NCI-H128 (cell line): ENCODE measurements around the gene PPOX.

Experiments used
- DNase-seq: peaks from one replicate; lab custom pipeline; 2025; ENCODE audit not compliant: unreplicated experiment; lab: John Stamatoyannopoulos, UW

Gene PPOX

DNA sequence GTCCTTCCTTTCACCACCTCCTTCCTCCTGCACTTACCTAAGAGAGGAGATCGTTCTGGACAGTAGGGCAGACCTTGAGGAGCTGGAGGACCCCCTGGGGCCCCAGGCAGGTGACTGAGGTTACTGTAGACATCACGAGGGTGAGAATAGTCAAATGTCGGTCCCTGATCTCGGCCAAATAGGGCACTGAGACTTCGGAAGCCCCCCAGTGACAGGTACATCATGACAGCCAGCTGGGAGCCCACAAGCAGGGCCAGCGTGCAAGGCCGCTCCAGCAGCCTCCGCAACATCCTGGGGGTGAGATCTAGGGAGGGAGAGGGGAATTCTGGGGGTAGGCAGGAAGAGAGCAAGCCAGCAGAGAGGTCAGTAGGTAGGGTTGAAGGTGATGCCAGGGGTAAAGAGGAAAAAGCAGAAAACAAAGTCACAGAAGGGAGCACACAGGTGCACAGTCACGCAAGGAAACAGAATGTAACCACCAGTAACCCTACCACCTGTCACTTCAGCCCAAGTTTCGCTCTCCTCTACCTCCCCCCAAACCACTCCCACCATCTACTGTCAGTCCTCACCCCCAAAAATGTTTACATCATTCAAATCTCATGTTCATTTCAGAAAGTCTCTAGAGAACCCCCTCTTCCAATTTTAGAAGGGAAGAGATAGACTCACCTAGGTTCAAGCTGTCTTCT is 9.7 kb downstream of the PPOX start:
- DNase-seq, result no peak

DNA sequence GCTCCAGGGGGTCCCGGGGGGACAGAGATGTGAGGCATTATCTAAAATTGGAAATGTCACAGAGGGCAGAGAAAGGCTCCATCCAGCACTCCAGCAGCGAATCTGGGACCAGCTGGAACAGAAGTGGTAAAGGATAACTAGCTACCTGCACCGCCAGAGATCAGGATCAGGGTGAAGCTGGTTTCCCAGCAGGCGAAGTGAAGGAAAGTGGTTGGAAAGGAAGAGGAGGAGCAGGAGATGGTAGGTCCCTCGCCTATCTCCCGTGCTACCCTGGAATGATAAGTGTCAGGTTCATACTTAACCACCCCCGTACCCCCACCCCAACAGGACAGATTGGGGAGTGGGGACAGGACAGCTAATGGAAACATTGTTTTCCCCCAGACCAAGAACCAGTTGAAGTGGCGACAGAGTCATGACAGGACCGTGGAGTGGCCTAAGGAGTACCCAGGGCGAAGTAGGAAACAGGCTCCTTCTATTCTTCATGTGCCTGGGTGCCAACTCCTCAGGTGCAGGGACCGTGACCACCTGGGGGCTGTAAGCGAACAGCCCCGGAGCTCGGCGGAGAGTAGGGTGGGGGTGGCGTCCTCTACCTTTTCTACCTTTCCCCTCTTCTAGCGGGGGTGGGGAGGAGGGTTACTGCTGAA is 10.4 kb downstream of the PPOX start:
- DNase-seq, result no peak

DNA sequence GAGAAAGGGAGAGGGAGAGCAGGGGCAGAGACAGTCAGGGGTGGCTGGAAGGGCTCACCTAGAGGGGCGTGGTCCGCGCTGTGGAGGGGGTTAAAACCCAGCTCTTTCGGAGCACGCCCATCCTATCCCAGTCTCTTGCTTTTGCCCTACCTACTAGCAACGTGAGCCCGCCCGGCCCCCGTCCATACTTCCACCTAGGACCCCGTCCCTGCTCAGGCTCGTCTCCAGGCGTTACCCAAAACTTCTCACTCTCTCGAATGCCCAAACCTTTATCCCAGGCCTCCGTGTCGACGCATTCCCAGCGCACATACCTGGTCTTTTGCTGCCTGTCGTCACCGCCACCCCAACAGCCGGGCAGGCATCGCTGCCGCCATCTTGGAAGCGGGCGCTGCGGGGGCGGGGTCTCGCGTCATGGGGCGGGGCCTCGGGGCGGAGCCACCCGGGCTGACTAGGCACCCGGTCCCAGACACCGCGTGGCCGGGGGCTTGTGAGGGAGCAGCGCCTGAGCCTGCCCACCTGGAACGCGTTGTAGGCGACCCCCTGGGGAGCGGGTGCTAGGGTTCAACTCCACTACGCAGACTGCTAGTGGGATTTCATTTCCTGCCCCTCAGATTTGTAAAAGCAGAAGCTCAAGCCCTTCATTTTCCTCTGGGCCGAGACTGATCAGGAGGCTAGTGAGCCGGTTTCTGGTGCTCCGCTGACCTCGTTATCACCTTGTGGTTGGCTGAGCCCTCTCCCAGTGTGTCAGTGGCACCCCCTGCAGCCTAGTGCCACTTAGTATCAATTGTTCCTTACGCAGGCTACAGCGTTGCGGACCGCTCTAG is 11.1 kb downstream of the PPOX start, which contains the start of gene B4GALT3:
Gene B4GALT3 (minus strand): TSS at position 396 of the 824 bp plus-strand sequence. CDS start 1,447 bp downstream, outside the sequence.
- peak; percentile 73 for DNase-seq

DNA sequence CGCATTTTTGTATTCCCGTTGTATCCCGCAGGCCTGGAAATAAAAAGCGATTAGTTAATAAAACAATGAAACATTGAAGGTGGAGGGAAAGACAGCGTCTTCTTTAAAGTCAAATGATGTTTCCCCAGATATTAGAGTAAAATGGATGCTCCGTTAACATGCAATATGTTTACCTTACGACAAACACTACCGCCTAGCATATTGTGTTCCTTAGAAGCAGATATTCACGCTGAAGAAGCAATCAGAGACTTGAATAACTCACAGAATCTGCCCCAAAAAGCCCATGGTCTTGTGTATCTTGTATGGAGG is 11.7 kb downstream of the PPOX start:
- DNase-seq, result no peak

DNA sequence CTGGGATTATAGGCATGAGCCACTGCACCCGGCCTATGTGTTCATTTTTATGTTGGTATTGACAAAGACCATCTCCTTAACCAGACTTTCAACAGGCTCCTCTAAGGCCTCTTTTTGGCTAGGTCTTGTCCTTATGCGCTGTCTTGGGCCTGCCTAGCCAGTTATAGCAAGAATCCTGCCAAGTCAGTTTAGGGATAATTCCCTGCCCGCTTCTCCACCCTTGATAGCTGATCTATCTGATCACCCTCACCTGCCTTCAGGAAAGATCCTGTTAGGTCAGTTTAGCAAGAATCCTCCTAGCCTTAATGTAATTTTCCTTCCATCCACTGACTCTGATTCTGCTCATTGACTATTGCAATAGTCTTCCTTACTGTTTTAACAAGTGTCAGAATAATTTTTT is 13.5 kb downstream of the PPOX start:
- no peak for DNase-seq

DNA sequence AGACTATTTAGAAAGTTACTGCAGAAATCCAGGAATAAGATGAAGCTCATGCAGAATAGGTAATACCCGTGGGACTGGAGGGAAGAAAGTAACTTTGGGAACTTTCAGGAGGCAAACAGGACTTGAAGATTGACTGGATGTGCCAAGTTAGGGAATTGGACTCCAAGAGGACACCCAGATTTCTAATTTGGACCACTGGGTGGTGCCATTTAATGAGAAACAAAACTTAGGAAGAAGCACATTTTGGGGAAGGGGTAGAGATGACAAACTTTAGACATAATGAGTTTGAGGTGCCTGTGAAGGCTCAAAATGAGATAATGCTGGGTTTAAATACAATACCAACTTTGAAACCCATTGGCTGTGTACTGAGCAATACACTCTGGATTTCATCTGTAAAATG is 14.4 kb downstream of the PPOX start:
- no peak for DNase-seq

DNA sequence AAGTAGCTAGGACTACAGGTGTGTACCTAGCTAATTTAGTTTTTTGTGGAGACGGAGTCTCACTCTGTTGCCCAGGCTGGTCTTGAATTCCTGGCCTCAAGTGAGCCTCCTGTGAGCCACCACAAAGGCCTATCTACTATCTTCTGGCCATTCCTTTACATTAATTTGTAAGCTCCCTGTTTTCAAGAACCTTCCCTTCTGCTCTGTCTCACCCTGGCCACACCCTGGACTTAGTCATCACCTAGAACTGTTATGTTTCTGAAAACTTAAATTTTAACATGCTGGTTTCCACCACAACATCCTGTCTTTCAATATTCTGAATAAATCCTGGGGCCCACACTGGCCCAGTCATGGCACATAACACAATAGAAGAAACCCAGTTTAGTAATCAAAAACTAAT is 16.0 kb downstream of the PPOX start:
- no peak for DNase-seq

DNA sequence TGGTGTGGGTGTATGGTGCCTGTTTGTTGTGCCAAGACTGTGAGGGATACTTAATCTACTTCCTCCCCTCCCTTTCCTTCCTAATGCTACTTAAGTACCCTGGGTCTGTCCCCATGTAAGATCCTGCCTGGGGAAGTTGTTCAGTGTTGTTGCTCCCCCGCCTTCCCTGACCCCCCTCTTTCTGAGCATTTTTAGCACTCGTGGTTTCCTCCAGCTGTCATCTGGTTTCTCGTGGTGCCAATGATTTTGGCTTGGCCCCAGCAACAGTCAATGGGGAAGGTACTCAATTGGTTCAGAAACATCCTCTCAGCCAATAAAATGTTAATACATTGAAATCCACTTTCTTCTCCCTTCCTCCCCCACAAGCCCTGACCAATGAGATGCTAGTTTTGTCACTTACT is 19.1 kb downstream of the PPOX start:
- no peak for DNase-seq

DNA sequence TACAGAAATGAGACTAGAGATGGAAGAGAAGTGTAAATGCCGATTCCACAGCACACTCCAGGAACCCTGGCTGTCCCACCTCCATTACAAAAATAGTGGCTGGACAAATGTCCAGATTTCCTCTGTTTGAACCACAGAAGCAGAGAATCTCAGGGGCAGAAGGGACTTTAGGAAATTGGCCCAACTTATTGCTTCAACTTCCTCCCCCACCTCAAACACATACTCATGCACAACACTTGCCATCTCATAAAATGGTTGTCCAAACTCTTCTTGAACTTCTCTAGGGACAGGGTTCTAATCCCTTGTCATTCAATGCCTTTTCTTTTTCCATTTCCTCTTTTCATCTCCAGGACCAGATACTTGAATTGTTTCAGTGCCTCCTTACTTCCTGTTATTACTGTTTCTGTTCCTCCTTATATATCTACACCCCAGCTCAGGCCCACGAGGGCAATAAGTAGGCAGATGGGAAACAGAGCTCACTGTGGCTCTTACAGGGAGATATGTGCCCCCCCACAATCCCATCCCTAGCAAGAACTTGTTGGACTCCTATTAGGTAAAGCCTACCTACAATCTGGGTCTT is 19.6 kb downstream of the PPOX start:
- DNase-seq, result no peak

DNA sequence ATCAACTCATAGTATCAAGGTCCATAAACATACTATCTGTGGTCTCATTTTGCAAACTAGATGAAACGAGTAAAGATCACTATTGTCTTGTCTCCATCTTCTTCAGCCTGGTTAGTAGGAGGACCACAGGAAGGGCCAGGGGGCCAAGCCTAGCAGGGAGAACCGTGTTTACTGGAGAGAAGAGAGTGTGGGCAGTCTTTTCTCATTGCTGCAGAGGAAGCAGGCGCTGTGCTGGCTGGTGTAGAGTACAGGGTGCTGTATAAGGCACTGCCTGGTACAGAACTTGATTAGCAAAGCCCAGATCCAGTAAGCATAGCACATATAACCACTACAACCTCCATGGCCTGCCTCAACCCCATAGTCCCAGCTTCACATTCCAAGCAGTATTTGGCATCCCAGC is 21.1 kb downstream of the PPOX start:
- DNase-seq, result no peak

DNA sequence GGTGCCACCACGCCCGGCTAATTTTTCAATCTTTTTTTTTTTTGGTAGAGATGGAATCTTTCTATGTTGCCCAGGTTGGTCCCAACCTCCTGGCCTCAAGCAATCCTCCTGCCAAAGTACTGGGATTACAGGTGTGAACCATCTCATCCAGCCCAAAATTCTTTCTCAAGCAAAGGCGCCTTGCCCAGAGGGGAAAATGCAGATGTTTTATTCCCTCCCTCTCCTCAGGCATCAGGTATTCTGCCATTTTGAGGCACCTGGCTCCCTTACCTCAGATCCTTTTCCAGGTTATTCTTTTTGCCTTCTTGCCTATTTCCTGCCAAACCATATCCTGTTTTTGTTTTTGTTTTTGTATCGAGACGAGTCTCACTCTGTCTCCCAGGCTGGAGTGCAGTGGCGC is 22.2 kb downstream of the PPOX start:
- DNase-seq, result no peak

DNA sequence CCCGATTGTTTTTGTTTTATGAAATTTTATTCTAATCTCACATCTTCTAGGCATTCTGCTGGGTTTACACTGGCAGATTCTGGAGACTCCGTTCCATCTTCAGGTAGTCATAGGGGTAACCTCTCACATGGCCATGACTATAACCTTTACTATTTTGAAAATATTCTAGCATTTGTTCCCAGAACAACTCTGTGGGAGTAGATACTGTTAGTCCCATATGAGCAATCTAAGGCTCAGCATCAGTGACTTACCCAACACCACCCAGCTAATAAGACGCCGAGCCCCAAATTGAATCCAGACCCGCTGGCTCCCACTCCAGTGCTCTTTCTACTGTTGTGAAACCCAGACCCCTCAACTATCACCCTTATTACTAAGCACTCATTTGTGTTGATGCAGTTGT is 22.8 kb downstream of the PPOX start:
- DNase-seq, result no peak

DNA sequence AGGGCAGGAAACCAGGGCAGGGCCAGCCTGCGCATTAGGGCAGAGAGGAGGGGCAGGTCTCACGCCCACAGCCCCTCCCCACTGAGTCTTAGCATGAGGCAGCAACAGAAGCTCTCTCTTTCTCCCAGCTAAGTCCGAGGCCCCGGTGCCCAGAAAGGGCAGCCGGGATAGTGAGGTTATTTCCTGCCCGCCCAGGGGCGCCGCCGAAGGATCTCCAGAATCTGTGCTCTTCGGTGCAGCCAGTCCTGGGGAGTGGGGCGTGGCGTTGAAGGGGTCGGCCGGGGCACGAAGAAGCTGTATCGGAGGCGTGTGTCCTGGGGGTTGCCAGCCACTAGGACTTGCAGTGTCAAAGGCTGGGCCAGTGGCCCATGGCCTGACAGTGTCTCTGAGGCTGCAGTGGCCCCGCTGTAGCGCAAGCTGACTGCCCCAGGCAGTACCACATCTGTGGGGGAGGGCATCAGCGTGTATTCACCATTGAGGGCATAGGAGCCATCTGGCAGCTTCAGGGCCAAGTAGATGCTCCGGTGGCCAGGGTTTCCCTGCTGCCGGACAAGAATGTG is 24.8 kb downstream of the PPOX start:
- no peak for DNase-seq

DNA sequence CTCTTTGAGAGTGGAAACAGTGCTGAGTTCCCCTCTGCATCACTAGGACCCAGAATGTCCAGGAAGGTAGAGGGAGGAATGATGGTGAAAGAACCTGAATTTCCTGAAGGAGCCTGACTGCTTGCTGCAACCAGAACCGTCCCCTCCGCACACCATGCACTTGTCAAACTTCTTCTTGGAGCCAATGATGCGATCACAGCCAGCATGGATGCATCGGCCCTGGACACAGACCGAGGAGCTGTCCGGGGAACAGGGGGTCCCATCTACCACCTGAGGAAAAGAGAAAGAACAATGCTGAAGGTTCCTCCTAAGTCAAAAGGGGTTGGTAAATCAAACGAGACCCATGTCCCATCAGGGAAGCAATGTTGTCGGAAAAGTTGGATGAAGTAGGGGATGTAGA is 25.7 kb downstream of the PPOX start:
- DNase-seq, result no peak

DNA sequence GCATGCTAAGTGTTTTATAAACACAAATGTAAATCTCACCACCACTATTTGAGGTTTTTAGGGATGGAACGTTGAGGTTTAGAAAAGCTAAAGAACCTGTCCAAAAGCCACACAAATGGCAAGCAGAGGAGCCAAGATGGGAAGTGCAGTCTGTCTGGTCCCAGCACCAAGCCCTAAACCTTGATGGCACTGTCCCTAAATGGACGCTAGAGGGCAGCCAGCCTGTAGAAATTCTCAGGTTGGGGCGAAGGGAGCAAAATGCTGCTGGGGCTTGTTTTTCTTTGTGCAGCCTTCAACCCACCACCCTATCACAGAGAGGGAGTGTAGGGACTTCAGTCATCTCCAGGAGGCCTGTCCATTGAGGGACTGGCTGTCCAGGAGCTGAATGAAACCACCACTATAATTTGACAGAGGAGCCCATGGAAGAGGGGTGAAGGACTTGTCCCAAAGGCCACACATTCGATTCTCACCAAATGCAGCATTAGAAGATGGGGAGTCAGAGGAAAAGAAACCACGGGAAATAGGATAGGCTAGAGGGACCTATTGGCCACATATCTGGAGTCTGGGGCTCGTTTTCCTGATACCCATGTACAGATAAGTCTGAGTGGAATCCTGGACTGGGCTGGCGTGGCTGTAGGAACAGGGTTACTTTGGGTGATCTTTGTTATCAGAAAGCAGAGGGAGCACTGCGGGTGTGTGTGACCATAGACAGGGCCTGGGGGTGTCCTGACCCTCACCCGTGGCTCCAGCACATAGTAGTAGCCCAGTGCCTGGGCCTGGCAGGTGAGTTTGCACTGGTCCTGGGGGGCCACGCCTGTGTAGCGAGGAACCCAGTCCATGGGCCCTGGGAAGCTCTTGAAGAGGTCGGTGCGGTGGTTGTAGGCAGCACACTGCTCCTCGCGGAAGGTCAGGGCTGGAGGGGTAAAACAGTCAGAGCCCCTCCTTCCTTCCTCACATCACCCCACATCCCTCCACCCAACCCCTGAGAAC is 26.5 kb downstream of the PPOX start:
- DNase-seq, result peak; percentile 67

DNA sequence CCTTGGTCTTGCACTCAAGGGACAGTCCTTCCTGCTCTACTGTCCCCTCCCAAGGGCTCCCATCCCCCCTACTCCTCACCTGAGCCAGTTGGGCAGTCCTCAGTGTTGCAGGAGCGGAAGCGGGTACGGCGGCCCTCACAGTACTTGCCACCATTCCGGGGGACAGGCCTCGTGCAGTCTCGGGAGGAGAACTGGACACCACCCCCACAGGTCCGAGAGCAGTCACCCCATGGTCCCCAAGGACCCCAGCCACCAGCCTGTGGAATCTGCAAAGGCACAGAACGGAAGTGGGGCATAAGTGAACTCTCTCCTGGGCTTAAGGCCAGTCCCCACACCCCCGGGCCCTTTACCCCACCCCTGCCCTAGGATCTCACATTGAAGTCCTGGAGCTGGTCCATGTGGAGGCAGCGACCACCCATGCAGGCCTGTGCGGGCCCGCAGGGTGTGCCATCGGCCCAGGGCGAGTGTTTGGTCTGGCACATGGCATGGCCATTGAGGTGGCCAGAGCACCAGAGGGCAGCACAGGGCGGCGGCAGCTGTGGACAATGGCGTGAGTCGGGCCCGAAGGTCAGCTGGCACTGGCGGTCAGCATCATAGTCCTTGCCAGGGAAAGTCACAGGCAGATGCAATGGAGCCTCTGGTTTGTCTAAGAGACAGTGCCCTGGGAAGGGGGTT is 27.5 kb downstream of the PPOX start:
- no peak for DNase-seq

DNA sequence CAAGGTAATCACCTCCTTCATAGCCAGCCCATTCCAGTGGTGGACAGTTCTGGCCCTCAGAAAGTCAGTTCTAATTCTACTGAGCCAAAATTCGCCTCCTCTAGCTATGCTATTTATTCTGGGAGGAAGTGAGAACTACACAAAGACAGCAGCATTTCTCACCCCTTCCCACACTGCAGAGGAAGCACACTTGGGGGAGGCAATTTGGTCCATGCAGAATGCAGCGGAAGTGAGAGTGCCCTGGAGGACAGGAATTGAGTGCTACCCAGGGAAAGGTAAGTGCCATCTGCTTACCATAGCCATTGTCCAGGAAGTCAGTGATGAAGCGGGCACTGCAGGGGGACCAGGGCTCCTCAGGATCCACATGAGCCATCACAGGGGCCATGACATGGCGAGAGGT is 28.9 kb downstream of the PPOX start:
- no peak for DNase-seq

DNA sequence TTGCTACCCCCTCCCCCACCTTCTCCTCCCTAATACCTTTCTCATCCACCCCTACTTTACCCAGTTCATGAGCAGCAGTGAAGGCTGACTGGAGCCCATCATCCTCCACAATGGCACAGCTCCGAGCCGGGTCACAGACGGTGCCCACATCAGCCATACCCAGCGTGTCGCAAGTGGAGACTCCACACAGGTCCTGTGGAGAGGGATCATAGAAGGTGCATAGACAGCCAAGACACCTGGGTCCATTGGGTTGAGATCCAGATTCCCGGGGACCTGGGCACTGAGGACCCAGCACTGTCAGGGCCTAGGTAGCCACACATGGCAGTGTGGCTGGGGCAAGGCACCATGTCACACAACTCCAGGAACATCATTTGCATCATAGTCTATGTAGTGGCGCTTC is 29.9 kb downstream of the PPOX start:
- DNase-seq, result no peak

DNA sequence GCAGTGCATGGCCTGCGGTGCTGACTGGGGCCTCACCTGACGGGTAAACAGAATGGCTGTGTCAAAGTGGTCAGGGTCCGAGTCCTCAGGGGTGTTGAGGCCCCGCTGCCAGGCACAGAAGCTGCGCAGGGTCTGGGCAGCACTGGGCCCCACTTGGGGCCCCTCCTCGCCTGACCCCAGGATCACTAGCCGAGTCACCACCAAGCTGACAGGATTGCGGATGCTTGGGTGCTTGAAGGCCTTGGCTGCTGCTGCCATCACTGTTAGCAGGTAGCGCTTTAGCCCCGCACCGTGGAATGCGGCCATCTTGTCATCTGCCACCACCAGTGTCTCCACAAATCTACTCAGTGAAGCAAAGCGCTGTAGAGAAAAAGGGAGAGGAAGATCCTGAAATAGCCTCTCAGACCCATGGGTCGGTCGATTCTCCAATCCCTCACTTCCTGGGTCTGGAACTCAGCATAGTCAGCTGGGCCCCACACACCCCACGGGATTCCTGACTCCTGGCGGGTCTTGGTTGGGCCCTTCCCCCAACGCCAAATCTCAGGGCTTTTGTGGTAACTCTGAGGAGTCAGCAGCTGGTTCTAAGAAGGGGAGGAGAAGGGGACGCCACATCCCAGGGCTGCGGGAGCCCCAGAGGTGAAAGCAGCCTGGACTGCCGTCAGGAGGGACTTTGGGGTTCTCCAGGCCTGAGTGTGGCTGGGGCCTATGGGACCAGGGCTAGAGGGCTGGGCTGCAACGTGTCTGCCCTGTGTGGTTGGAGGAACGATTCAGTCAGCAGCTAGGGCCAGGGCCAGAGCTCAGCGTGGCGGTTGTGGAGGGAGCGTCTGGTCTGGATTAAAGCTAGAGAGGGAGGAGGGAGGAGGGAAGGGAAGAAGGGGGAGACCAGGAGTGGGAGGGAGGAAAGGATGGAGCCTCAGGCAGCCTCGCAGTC is 30.6 kb downstream of the PPOX start:
- DNase-seq, result no peak
